K562 (cell line): ENCODE data around the gene AGAP1. TPM values are rescaled to one million over a fixed set of nuclear protein-coding genes. Genes with fewer than 3 reads are reported as not detected.

Experiments
- ARNT ChIP-seq, 2 experiments: fragments of 450-650 bp; IDR thresholded peaks; 2 replicates each; pipeline ENCODE4 v1.6.1; 2016; ENCODE audit warnings: mild to moderate bottlenecking in 1 of 2
- CBX1 ChIP-seq: sonication (generic); IDR thresholded peaks from 2 replicates; pipeline ENCODE4 v1.6.1; 2016; ENCODE audit warnings: antibody characterized with exemption, low read depth, mild to moderate bottlenecking
- CEBPG ChIP-seq, 3 experiments: fragments of 200-800 bp in 1 of 3; sonication (Bioruptor generic) in 1 of 3; sonication (generic) in 1 of 3; formaldehyde crosslinking in 1 of 3; IDR thresholded peaks in 2 of 3; conservative IDR thresholded peaks in 1 of 3; 2 replicates each; pipeline versions ENCODE4 v1.6.1 to v1.8.0; 2016 to 2022; ENCODE audit warnings: missing compliant biosample characterization in 2 of 3, missing genetic modification characterization in 2 of 3, mild to moderate bottlenecking in 1 of 3, missing genetic modification reagents in 1 of 3
- E2F6 ChIP-seq, 2 experiments: IDR thresholded peaks; 2 replicates each; pipeline ENCODE4 v1.6.1; 2011; ENCODE audit warnings: borderline replicate concordance in 1 of 2, control low read depth in 1 of 2, low read depth in 1 of 2, low read length in 1 of 2, mild to moderate bottlenecking in 1 of 2, mixed read lengths in 1 of 2, moderate library complexity in 1 of 2; ENCODE audit not compliant: insufficient read depth in 1 of 2, insufficient read length in 1 of 2, poor library complexity in 1 of 2, severe bottlenecking in 1 of 2; ENCODE audit errors: extremely low read depth in 1 of 2
- EP400 ChIP-seq: fragments of 450-650 bp; IDR thresholded peaks from 2 replicates; pipeline ENCODE4 v1.6.1; 2017; ENCODE audit warnings: antibody characterized with exemption, mild to moderate bottlenecking, moderate library complexity
- EWSR1 ChIP-seq: fragments of 450-650 bp; IDR thresholded peaks from 2 replicates; pipeline ENCODE4 v1.6.1; 2018; ENCODE audit warnings: borderline replicate concordance, mild to moderate bottlenecking, low read depth, moderate library complexity; ENCODE audit not compliant: partially characterized antibody
- FOXA3 ChIP-seq, 2 experiments: fragments of 450-650 bp in 1 of 2; sonication (generic) in 1 of 2; formaldehyde crosslinking; IDR thresholded peaks in 1 of 2; conservative IDR thresholded peaks in 1 of 2; 2 replicates each; pipeline versions ENCODE4 v1.4.0 to v1.8.0; 2020 to 2022; ENCODE audit warnings: mild to moderate bottlenecking in 2 of 2, missing genetic modification reagents in 1 of 2
- HNRNPH1 ChIP-seq: fragments of 200-400 bp; formaldehyde crosslinking; optimal IDR thresholded peaks from 2 replicates; pipeline ENCODE3; 2017; ENCODE audit warnings: low read depth, mild to moderate bottlenecking, low read length, moderate library complexity
- IFI16 ChIP-seq: fragments of 250-450 bp; sonication (Bioruptor Pico); IDR thresholded peaks from 2 replicates; pipeline ENCODE4 v2.1.2; 2022; ENCODE audit warnings: mild to moderate bottlenecking, inconsistent platforms
- MEIS2 ChIP-seq: fragments of 450-650 bp; IDR thresholded peaks from 2 replicates; pipeline ENCODE4 v1.6.1; 2014; ENCODE audit warnings: mild to moderate bottlenecking; ENCODE audit not compliant: partially characterized antibody
- NCOA1 ChIP-seq: fragments of 450-650 bp; IDR thresholded peaks from 2 replicates; pipeline ENCODE4 v1.6.1; 2016; ENCODE audit warnings: low read depth
- NCOR1 ChIP-seq: fragments of 450-650 bp; IDR thresholded peaks from 2 replicates; pipeline ENCODE4 v1.6.1; 2016; ENCODE audit warnings: mild to moderate bottlenecking, moderate library complexity
- NONO ChIP-seq, 2 experiments: fragments of 200-400 bp in 1 of 2; fragments of 450-650 bp in 1 of 2; formaldehyde crosslinking in 1 of 2; IDR thresholded peaks; 2 replicates each; pipeline ENCODE4 v1.6.1; 2017; ENCODE audit warnings: low read depth in 2 of 2, mild to moderate bottlenecking in 2 of 2, moderate library complexity in 2 of 2, low read length in 1 of 2
- PHF21A ChIP-seq: fragments of 450-650 bp; IDR thresholded peaks from 2 replicates; pipeline ENCODE4 v1.6.1; 2017; ENCODE audit warnings: low read depth, borderline replicate concordance
- TAL1 ChIP-seq: fragments of 450-650 bp; IDR thresholded peaks from 2 replicates; pipeline ENCODE4 v1.6.1; 2016; ENCODE audit warnings: mild to moderate bottlenecking
- TARDBP ChIP-seq: fragments of 450-650 bp; IDR thresholded peaks from 2 replicates; pipeline ENCODE4 v1.6.1; 2016
- TFE3 ChIP-seq: fragments of 450-650 bp; formaldehyde crosslinking; IDR thresholded peaks from 2 replicates; pipeline ENCODE4 v1.4.0; 2020; ENCODE audit warnings: mild to moderate bottlenecking, mixed read lengths
- UBTF ChIP-seq, 2 experiments: IDR thresholded peaks; 2 replicates each; pipeline ENCODE4 v1.6.1; 2012; ENCODE audit warnings: improper control_type of control experiment in 2 of 2, low read depth in 2 of 2, low read length in 2 of 2, borderline replicate concordance in 1 of 2
- ZNF395 ChIP-seq: fragments of 200-800 bp; sonication (Bioruptor generic); IDR thresholded peaks from 2 replicates; pipeline ENCODE4 v1.6.1; 2017; ENCODE audit warnings: missing genetic modification characterization, missing compliant biosample characterization
- ZNF589 ChIP-seq: fragments of 200-800 bp; sonication (Bioruptor generic); IDR thresholded peaks from 2 replicates; pipeline ENCODE4 v1.6.1; 2016; ENCODE audit warnings: low read depth, missing genetic modification characterization, missing compliant biosample characterization
- ZNF668 ChIP-seq: fragments of 250-450 bp; sonication (Bioruptor Pico); IDR thresholded peaks from 2 replicates; pipeline ENCODE4 v1.8.0; 2022; ENCODE audit warnings: mild to moderate bottlenecking, inconsistent platforms
- polyA plus RNA-seq, 8 experiments: library from polyadenylated mRNA; depleted of rRNA in 4 of 8; stranded (reverse) in 5 of 8; unstranded in 3 of 8; fragments of >200 nt; fragmentation: Nextera tagmentation in 2 of 8; fragmentation: Illumina TruSeq in 1 of 8; extraction: Ambion mirVana in 2 of 8; extraction: Trizol in 1 of 8; gene quantifications; 2 replicates each; pipeline versions ENCODE4 v1.2.1 to v1.2.3, GENCODE V29; 2011 to 2014; ENCODE audit warnings: inconsistent platforms in 1 of 8, missing spikeins in 1 of 8
- total RNA-seq, 7 experiments: library from RNA; depleted of rRNA in 6 of 7; stranded (reverse); fragments of >200 nt in 6 of 7; fragmentation: Illumina TruSeq in 2 of 7; extraction: Trizol in 2 of 7; gene quantifications; 2 replicates each; pipeline versions ENCODE4 v1.2.1 to v1.2.3, GENCODE V29; 2011 to 2021; ENCODE audit warnings: low replicate concordance in 1 of 7

The AGAP1 gene
- total and polyA plus RNA-seq, 9 of the 15 experiments (the other 6 are each of a cell fraction or from before 2014, with no cell fraction given): 1.3 to 24.0 (median 10.6) TPM

- TF ChIP-seq EWSR1 (no peak), NCOA1 (peak; percentile 92; the same call in 1 of the 2 replicates), E2F6 (IDR thresholded peaks at IDR 0.05; ENCODE audit: borderline replicate concordance in 1 of 2, extremely low read depth in 1 of 2, insufficient read depth in 1 of 2, insufficient read length in 1 of 2, low read depth in 1 of 2, low read length in 1 of 2, poor library complexity in 1 of 2, severe bottlenecking in 1 of 2) (peak in 1 of 2 experiments; percentile 14), TARDBP (0 out of 2 replicates have a peak, but pooled peaks have one; percentile 40), NCOR1 (peak; percentile 97), MEIS2 (peak; percentile 80), PHF21A (0 out of 2 replicates have a peak, but pooled peaks have one; percentile 30), TAL1 (peak; percentile 97), UBTF (IDR thresholded peaks at IDR 0.05; ENCODE audit: borderline replicate concordance in 1 of 2, low read depth in 2 of 2, low read length in 2 of 2) (peak; percentile 86 to 95; a peak in 3 of 4 replicates), TFE3 (no peak), ZNF589 (CRISPR knock-in tag) (0 out of 2 replicates have a peak, but pooled peaks have one; percentile 47), ARNT (IDR thresholded peaks at IDR 0.05) (peak; percentile 85), ZNF668 (CRISPR knock-in tag) (no peak), EP400 (peak; percentile 70), HNRNPH1 (no peak), ZNF395 (CRISPR knock-in tag) (peak; percentile 49), IFI16 (no peak), CEBPG (CRISPR knock-in tag; IDR thresholded peaks at IDR 0.05) (peak; percentile 27; the same call in 1 of the 2 replicates), CEBPG (tag; conservative IDR thresholded peaks at IDR 0.05 in 1 of 2, IDR thresholded peaks at IDR 0.05 in 1 of 2) (peak; percentile 21 to 42; a peak in 1 of 4 replicates), NONO (IDR thresholded peaks at IDR 0.05; ENCODE audit: low read depth in 2 of 2, low read length in 1 of 2) (0 out of 4 replicates have a peak, but pooled peaks of 1 of the 2 experiments have one; percentile 63), FOXA3 (CRISPR knock-in tag; conservative IDR thresholded peaks at IDR 0.05 in 1 of 2, IDR thresholded peaks at IDR 0.05 in 1 of 2) (no peak), CBX1 (no peak)
Observed at GRCh38 chr2:235460548-235461047, 33.2 kb upstream of the AGAP1 start (continued).
